GM18909 (cell line): ENCODE data around the gene GDF7.

Source experiments
- ATAC-seq: cut with Tn5 transposase; IDR thresholded peaks from one replicate; pipeline ENCODE4 v1.9.1; 2021; ENCODE audit warnings: mild to moderate bottlenecking; ENCODE audit not compliant: unreplicated experiment, poor library complexity

GDF7 gene

GRCh38 chr2:20671036-20671735, 4.2 kb downstream of the GDF7 start:
- no peak for ATAC-seq

DNA sequence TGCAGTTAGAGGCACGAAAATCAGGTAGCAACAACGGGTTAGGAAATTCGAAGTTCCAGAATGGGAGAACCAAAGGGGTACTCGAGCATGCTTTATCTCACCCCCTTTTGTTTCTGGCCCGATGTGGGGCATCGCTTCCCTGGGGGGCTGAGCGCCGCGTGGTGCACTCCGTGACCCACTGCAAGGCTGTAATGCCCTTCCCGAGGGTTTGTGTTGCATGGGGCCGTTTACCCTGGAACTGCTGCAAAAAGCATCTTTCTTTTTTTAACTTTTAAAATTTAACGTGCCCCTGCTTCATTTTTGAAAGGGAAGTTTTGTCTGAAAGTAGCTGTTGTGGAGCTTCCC, 4.8 kb downstream of the GDF7 start:
- no peak for ATAC-seq

GRCh38 chr2:20672201-20672951, 5.4 kb downstream of the GDF7 start:
- no peak for ATAC-seq

GRCh38 chr2:20673686-20674308, 6.9 kb downstream of the GDF7 start:
- no peak for ATAC-seq

DNA sequence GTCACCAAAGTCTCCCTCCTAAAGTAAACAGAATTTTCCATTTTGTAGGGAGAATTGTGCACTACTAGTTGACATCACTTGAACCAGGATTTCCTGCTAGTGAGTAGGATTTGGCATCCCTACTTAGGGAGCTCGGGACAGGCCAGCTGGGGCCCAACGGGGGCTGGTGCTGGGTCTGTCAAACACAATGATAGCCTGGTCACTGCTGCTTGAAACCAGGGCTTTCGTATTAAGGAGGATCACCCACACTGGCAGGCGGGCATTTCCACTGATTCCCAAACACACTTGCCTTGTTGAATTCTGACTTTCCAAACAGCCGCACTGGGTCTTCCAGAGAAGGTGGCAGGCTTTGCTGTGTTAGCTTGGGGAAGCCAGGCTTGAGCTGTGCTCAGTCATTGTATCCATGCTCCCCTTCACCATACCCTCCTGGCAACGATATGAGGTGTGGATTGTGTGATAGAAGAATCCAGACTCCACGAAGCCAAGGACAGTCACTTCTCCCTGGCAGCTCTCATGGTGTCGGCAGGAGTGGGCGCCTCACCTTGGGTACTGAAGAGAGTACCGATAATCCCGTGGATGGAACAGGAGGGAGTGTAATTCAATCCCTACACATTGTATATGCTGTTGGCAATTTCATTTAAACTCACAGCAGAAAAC, 7.5 kb downstream of the GDF7 start:
- ATAC-seq, result no peak

DNA sequence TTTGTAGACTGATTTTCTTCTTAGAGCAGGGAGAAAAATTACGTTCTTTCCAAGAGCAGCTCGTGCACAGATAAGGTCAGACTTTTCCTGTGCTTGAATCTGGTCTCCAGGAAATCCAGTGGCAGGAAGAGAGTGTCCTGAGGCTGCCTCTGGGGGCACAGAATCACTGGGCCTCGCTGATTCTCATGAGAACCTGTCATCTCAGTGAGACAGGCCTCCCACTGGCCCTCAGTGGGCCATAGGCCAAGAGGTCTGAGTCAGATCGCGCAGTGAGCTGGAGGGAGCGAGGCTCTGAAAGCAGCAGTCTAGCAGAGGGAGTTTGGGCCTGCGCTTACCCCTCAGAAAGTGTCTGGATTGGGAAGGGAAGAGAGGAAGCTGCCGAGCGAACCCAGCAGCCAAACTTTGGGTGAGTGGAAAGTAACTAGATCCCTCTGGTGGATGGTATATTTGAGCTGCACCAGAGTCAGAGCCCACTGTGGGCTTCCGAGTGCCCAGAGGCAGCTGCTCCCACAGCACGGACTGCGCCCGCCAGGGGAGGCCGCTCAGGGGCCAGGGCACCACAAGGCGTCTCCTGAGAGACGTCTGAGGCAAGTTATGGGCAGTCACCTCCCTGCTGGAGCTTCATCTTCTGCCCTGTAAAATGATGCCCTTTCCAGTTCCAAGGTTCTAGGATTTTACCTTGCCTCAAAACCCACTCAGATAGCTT, 8.2 kb downstream of the GDF7 start:
- no peak for ATAC-seq

- ATAC-seq, result peak; percentile 80
These were observed 8.9 kb downstream of the GDF7 start for GRCh38 chr2:20675701-20676352.

GRCh38 chr2:20676353-20677215, 9.6 kb downstream of the GDF7 start:
- ATAC-seq, result peak; percentile 55

DNA sequence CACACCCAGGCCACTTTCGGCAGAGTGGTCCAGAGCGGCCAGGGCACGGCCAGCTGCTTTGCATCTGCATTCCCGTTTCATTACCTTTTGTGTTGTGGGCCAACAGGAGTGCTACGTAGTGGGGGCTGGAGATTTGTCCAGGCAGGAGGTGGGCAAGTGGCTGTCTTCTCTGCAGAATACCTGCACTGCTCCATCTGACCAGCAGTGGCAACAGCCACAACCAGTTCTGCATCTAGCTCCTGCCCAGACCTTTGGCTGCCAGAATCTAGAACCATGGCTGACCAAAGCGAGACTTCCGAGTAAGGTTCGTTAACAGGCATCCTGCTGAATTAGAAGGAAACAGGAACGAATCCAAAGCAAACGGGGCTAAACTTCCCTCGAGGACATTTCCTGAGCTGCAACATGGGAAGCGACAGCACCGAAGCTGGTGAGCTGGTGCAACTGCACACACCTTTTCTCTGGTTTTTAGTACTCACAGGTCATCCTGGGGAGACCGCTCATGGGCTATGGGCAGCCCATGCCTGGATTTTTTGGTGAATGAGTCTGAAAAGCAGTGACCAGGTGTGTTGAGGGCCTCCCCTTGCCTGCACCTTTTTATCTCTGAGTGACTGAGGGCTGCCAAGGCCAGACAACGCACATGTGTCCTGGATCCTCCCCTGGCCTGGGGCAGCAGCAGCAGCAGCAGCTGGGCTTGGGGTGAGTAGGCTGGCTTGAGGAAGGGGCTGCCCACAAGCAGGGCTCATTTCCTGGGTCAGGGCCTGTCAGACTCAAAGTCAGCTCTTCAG, 10.5 kb downstream of the GDF7 start:
- ATAC-seq, result peak; percentile 42

DNA sequence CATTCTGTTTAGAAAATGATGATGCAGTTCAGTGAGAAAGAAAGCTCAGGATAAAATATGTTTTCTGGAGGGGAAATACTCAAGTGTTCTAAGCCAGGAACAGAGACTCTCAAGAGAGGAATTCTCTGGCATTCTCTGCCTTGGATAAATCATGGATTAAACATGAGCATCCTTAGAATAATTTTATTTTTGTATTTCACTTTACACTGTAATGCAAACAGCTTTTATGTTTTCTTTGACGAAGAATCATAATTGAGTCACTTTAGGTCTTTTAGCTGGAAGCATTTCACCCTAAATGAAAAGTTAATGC, 11.1 kb downstream of the GDF7 start:
- ATAC-seq, result no peak

GRCh38 chr2:20678780-20679179, 11.8 kb downstream of the GDF7 start:
- no peak for ATAC-seq

DNA sequence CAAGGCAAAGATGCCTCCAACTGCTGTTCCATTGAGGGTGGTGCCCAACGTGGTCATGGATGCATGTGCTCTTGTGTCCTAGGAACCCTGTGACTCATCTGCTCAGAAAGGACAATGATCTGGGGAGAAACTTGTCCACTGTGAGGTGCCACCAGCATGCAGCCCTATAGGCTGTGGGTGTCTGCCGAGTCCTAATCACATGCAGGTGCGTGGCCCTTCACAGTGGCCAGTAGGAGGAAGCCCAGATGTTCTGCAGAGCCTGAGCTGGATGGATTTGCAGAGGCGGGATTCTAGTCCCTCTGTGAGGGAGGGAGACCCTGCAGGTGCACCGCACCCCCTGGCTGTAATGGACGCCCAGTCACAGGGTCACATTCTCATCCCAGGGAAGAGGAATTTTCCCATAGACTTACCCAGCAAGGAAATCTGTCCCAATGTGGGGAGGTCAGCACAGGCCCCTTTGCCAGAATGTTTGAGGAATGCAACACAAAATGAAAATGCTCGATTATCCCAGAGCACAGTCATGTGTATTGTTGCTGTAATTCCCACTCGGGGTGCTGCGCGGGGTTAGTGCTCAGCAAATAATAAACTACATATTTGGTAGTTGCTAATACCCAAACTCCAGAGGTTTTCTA, 13.9 kb downstream of the GDF7 start:
- ATAC-seq, result no peak

- ATAC-seq, result no peak
These were observed 15.4 kb downstream of the GDF7 start for GRCh38 chr2:20682167-20682920.

DNA sequence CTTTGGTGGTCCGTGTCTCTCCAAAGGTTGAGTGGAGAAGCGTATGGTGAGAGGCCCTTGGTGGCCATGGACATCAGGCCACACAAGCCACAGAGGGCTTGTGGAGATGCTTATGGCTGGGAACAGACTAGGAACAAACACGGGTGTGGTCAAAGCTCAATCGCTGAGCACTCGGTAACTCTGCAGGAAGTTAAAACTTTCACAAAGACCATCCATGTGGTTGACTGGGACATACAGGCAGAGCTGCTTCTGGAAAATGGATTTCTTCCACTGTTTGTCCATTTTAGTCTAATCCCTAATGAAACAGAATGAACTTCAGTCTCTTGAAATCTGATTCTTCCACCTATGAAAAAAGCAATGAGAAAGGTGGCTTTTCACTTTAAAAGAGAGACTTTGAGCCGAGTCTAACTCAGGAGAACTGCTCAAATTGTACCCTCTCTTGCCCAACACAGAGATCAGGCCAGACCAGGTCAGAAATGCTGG, 17.7 kb downstream of the GDF7 start:
- ATAC-seq, result no peak

DNA sequence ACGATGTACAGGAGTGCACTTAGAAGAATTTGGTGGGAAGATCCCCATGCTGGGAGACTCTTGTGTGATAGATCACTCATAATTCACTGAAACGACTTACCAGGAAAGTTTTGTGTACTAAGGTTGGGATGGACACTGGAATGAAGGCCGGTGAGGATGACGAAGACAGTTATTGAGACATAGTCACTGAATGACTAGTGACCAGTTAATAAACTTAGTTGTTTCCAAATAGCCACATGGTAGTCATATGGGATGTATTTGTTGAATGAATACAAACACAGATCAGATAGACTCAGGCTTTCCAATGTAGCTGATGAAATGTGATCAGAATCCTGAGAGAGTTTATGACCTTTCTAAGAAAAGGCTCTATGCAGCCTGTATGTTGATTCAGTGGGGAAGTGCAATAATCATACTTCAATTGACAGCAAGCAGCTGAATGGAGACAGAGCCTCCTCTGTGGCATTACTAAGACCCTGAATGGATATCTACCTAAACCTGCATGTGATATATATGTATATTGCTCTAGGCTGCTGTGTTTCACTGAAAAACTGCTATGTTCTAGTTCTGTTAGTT, 20.4 kb downstream of the GDF7 start:
- ATAC-seq, result no peak

- ATAC-seq, result no peak
These were observed 22.7 kb downstream of the GDF7 start for GRCh38 chr2:20689428-20690264.
